ENCODE measurements around the gene SRSF8.

SRSF8 gene

GRCh38 chr11:95070471-95070870 is 3.8 kb downstream of the SRSF8 start:
- no peak for DNase-seq

- no peak for DNase-seq
These were observed 6.2 kb downstream of the SRSF8 start for GRCh38 chr11:95072948-95073347.

- DNase-seq, result no peak
These were observed 8.3 kb downstream of the SRSF8 start for GRCh38 chr11:95074792-95075563.

- DNase-seq, result no peak
These were observed 9.7 kb downstream of the SRSF8 start for GRCh38 chr11:95076416-95076815.

GRCh38 chr11:95076981-95077380 is 10.3 kb downstream of the SRSF8 start:
- DNase-seq, result no peak

- no peak for DNase-seq
These were observed 11.8 kb downstream of the SRSF8 start for GRCh38 chr11:95078526-95078925.

GRCh38 chr11:95081010-95081409 is 14.3 kb downstream of the SRSF8 start:
- DNase-seq, result no peak

GRCh38 chr11:95081412-95081811 is 14.7 kb downstream of the SRSF8 start:
- DNase-seq, result no peak

- no peak for DNase-seq
These were observed 15.9 kb downstream of the SRSF8 start for GRCh38 chr11:95082576-95083001.

GRCh38 chr11:95084509-95084908 is 17.8 kb downstream of the SRSF8 start:
- no peak for DNase-seq

GRCh38 chr11:95085117-95085816 is 18.5 kb downstream of the SRSF8 start:
- DNase-seq, result no peak

- DNase-seq, result no peak
These were observed 19.4 kb downstream of the SRSF8 start for GRCh38 chr11:95086151-95086550.

GRCh38 chr11:95086836-95087570 is 20.3 kb downstream of the SRSF8 start:
- DNase-seq, result no peak

GRCh38 chr11:95088946-95089619 is 22.4 kb downstream of the SRSF8 start:
- DNase-seq, result peak; percentile 28 to 61

- peak; percentile 84 to 89 for DNase-seq
These were observed 23.2 kb downstream of the SRSF8 start, which contains the start of gene ENDOD1 for GRCh38 chr11:95089620-95090542. Gene ENDOD1, plus strand, starts transcription at chr11:95089846. Its CDS starts 82 bp downstream, at chr11:95089928.

- no peak for DNase-seq
These were observed 25.0 kb downstream of the SRSF8 start for GRCh38 chr11:95091663-95092180.

GRCh38 chr11:95092549-95093324 is 26.0 kb downstream of the SRSF8 start:
- peak in 1 of 2 donors; percentile 46 for DNase-seq

GRCh38 chr11:95093548-95093947 is 26.8 kb downstream of the SRSF8 start:
- no peak for DNase-seq

- DNase-seq, result peak in 1 of 2 donors; percentile 41
These were observed 29.3 kb downstream of the SRSF8 start for GRCh38 chr11:95095858-95096587.

- no peak for DNase-seq
These were observed 30.5 kb downstream of the SRSF8 start for GRCh38 chr11:95097209-95097608.

Data from CD4-positive, alpha-beta T cell treated with Interferon alpha-2 for 1 hour (primary cell).